GM23248 (cell line): ENCODE data around the gene NOL12.

Experiments used
- EZH2 ChIP-seq: fragments of 200-600 bp; sonication (generic); IDR thresholded peaks from 2 replicates; pipeline ENCODE4 v1.6.1; 2018; ENCODE audit warnings: antibody characterized with exemption, mild to moderate bottlenecking; ENCODE audit not compliant: insufficient read depth, poor library complexity, severe bottlenecking
- EZH2phosphoT487 ChIP-seq: fragments of 200-600 bp; sonication (generic); IDR thresholded peaks from 2 replicates; pipeline ENCODE4 v1.6.1; 2018; ENCODE audit warnings: antibody characterized with exemption, moderate library complexity, mild to moderate bottlenecking, low read depth; ENCODE audit not compliant: insufficient read depth

DNA sequence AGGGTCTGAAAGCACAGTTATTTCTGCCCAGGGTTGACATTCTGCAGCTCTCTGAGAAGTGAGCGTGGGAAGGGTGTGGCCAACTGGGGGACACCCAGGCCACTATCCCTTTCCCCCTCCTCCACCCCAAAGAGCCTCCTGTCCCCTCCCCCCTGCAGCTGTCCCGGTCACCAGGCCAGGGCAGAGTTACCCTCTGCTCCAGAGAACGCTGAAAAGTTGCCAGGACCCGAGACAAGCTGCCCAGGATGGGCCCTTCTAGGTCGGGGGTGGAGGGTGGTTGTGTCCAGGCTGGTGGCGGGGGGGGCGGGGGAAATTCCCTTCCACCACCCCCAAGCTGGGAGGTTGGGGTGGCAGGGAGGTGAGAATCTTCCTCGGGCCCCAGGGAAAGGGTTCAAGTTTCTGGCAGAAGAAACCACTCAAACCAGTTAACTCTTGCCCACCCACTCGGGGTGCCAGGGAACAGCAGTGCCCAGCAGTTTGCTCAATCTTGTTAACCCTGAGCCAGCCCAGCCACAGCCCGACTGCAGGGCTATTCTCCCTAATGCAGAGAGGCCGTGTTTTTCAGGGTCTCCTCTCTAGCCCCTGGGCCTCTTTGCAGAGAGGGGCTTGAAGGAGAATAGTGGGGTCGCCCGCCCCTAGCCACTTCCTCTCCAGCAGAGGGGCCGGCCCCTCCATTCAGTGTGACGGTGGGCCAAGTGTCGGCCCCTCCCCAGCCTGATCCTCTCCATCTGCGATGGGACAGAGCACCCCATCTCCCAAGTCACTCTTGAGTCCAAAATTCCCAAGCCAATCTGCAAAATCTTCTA, 10.0 kb upstream of the NOL12 start:
- TF ChIP-seq EZH2phosphoT487 (no peak), EZH2 (no peak)
